Measurements from ENCODE around the gene PPM1N. TPM values are rescaled to one million over a fixed set of nuclear protein-coding genes. Genes with fewer than 3 reads are reported as not detected.

Gene PPM1N
- total RNA-seq, 1 experiment from 2014 or later: 5.2 TPM

DNA sequence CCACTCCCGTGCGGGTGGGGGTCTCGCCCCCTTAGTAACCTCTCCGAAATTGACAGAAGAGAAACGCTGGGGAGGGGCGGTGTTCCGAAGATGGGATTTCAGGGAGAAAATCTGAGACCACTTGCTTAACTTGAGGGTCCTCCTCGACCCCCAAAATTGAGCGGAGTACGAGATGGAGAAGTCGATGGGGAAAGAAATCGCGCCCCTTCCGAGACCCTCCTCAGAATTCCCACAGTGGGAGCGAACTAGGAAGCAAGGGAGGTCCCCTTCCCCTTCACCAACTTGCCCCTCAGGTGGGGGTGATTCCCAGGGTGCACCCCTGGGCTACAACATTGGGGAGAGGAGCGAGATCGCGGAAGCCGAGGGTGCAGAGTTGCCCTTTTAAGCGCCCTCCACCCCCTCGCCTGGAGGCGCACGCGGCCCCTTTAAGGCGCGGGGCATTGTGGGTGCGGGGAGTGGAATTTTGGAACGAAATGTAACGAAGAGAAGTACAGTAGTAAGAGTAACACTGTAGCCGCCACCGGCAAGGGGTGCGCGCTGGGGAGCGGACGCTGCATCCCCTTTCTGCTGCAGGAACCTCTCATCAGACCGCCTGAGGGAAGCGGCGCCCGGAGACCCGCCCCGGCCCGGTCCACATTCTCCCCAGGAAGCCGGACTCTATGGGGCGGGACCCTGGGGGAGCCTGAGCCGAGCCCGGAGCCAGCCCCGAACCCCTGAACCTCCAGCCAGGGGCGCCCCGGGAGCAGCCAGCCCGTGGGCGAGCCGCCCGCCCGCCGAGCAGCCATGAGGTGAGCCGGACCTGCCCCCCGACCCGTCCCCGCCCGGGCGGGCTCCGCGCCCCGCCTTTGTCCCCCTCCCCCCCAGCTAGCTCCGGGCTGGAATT is 9.0 kb downstream of the PPM1N start, which contains the start of gene VASP (continued):
- TF ChIP-seq, protein P1, sequence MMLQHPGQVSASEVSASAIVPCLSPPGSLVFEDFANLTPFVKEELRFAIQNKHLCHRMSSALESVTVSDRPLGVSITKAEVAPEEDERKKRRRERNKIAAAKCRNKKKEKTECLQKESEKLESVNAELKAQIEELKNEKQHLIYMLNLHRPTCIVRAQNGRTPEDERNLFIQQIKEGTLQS (IDR thresholded peaks at IDR 0.05): no peak
- TF ChIP-seq SIN3A (IDR thresholded peaks at IDR 0.05; ENCODE audit: low read depth): peak; percentile 94; the same call in 1 of the 2 replicates
- no peak; the same call in 1 of the 2 replicates for TF ChIP-seq ELF1 (IDR thresholded peaks at IDR 0.05; ENCODE audit: borderline replicate concordance, low read depth)
- no peak for TF ChIP-seq RAD21 (IDR thresholded peaks at IDR 0.05; ENCODE audit: low read depth)

DNA sequence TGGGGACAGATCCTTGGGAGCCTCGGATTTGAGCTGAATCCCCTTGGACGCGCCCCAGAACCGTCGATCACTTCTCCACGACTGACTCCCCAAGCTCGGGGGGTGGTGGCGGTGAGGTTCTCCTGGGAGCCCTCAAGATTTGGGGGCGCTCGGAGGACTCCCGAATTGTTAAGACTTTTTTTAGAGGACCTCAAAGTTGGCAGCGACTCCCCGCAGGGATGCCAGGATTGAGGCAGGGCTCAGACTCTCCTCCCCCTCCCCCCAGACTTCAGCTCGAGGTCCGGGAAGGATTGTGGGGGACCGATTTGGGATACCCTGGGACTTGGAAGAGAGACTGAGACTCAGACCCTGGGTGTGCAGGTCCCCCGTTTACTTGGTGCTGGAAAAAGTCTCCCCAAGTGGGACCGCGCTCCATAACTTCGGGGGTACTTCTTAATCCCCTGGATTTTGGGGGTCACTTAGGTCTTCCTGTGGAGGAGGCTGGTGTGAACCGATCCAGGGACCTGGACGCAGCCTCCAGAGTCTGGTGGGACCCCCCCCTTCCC is 9.7 kb downstream of the PPM1N start:
- CTCF ChIA-PET: no interaction called here
- Histone ChIP-seq H3K9me3 (ENCODE audit: control insufficient read depth in 1 of 2, insufficient read depth in 1 of 2, low read depth in 1 of 2, low read length in 2 of 2) (no peaks in the 10 kb centered on the region), H3K79me2 (ENCODE audit: insufficient read depth, low read length) (peaks cover 60% of the 10 kb centered on the region), H3K9me2 (ENCODE audit: insufficient read depth) (no peaks in the 10 kb centered on the region), H3K4me3 (replicated peaks in 1 of 2; ENCODE audit: low read depth in 1 of 2, low read length in 2 of 2) (peak overlapping the region; percentile 98 to 99), H3K9ac (ENCODE audit: low read length) (peak overlapping the region; percentile 98), H3K4me2 (ENCODE audit: low read length) (peak overlapping the region; percentile 99), H3K4me1 (ENCODE audit: control insufficient read depth in 1 of 2, insufficient read depth in 2 of 2, low read length in 2 of 2) (peaks cover 34 to 66% of the 10 kb centered on the region in 2 experiments), H2AFZ (ENCODE audit: low read depth, low read length, poor library complexity, severe bottlenecking) (no peak overlapping the region), H3K36me3 (ENCODE audit: control insufficient read depth in 1 of 2, insufficient read depth in 2 of 2, low read length in 2 of 2) (peaks cover 0 to 5% of the 10 kb centered on the region in 2 experiments; a peak in 1 of 4 replicates), H4K20me1 (ENCODE audit: insufficient read depth) (no peaks in the 10 kb centered on the region), H3K27me3 (ENCODE audit: insufficient read depth, low read length) (no peaks in the 10 kb centered on the region), H3K27ac (ENCODE audit: low read depth, low read length) (peak overlapping the region; percentile 95)
- no peak for ATAC-seq
- TSS peak; percentile 59 for BruUV-seq (replicated peaks)
- RAD21 ChIA-PET (ENCODE audit: low non-redundant PET in 1 of 2, low total read pairs in 2 of 2, uncharacterized antibody in 2 of 2, unreplicated experiment in 2 of 2): no interaction called here
- DNase-seq (ENCODE audit: low read depth, low spot score): no peak
- intact Hi-C loops (cut with micrococcal nuclease): no loop called here
- POLR2A ChIA-PET: interaction anchor here (0.7 to 1.2 kb wide), 5 partner anchors 83 to 138 kb away, joined by 3 to 5 read pairs (median 3); no protein-coding TSS in a partner anchor
- TF ChIP-seq EZH2 (IDR thresholded peaks at IDR 0.05): no peak
- no peak for TF ChIP-seq YY1 (IDR thresholded peaks at IDR 0.05; ENCODE audit: extremely low read depth, insufficient replicate concordance, low read depth, low read length)
- TF ChIP-seq FOSL1 (IDR thresholded peaks at IDR 0.05; ENCODE audit: low read depth): no peak
- TF ChIP-seq CBX3 (IDR thresholded peaks at IDR 0.05; ENCODE audit: low read depth): no peak
- TF ChIP-seq, protein P1 (IDR thresholded peaks at IDR 0.05): no peak
- TF ChIP-seq ZNF274 (IDR thresholded peaks at IDR 0.05; ENCODE audit: low read depth, low read length): no peak
- TF ChIP-seq, protein P2, sequence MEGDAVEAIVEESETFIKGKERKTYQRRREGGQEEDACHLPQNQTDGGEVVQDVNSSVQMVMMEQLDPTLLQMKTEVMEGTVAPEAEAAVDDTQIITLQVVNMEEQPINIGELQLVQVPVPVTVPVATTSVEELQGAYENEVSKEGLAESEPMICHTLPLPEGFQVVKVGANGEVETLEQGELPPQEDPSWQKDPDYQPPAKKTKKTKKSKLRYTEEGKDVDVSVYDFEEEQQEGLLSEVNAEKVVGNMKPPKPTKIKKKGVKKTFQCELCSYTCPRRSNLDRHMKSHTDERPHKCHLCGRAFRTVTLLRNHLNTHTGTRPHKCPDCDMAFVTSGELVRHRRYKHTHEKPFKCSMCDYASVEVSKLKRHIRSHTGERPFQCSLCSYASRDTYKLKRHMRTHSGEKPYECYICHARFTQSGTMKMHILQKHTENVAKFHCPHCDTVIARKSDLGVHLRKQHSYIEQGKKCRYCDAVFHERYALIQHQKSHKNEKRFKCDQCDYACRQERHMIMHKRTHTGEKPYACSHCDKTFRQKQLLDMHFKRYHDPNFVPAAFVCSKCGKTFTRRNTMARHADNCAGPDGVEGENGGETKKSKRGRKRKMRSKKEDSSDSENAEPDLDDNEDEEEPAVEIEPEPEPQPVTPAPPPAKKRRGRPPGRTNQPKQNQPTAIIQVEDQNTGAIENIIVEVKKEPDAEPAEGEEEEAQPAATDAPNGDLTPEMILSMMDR (IDR thresholded peaks at IDR 0.05 in 2 of 3, conservative IDR thresholded peaks at IDR 0.05 in 1 of 3; ENCODE audit: borderline replicate concordance in 1 of 3, insufficient read depth in 1 of 3, low read depth in 2 of 3, low read length in 2 of 3): no peak
- no peak for TF ChIP-seq SRF (IDR thresholded peaks at IDR 0.05; ENCODE audit: low read depth)
- TF ChIP-seq, protein P3, sequence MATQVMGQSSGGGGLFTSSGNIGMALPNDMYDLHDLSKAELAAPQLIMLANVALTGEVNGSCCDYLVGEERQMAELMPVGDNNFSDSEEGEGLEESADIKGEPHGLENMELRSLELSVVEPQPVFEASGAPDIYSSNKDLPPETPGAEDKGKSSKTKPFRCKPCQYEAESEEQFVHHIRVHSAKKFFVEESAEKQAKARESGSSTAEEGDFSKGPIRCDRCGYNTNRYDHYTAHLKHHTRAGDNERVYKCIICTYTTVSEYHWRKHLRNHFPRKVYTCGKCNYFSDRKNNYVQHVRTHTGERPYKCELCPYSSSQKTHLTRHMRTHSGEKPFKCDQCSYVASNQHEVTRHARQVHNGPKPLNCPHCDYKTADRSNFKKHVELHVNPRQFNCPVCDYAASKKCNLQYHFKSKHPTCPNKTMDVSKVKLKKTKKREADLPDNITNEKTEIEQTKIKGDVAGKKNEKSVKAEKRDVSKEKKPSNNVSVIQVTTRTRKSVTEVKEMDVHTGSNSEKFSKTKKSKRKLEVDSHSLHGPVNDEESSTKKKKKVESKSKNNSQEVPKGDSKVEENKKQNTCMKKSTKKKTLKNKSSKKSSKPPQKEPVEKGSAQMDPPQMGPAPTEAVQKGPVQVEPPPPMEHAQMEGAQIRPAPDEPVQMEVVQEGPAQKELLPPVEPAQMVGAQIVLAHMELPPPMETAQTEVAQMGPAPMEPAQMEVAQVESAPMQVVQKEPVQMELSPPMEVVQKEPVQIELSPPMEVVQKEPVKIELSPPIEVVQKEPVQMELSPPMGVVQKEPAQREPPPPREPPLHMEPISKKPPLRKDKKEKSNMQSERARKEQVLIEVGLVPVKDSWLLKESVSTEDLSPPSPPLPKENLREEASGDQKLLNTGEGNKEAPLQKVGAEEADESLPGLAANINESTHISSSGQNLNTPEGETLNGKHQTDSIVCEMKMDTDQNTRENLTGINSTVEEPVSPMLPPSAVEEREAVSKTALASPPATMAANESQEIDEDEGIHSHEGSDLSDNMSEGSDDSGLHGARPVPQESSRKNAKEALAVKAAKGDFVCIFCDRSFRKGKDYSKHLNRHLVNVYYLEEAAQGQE (IDR thresholded peaks at IDR 0.05; ENCODE audit: low read depth): no peak
- no peak for TF ChIP-seq POLR2AphosphoS5 (IDR thresholded peaks at IDR 0.05; ENCODE audit: low read depth, low read length)
- TF ChIP-seq, protein P4, sequence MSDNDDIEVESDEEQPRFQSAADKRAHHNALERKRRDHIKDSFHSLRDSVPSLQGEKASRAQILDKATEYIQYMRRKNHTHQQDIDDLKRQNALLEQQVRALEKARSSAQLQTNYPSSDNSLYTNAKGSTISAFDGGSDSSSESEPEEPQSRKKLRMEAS (IDR thresholded peaks at IDR 0.05): no peak
